Measurements from ENCODE around the gene INSYN2B. TPM values are rescaled to one million over a fixed set of nuclear protein-coding genes. Genes with fewer than 3 reads are reported as not detected.

The INSYN2B gene
- total and polyA plus RNA-seq, 2 donors (not counting 1 experiment from before 2014, with no cell fraction given) = not detected

DNA sequence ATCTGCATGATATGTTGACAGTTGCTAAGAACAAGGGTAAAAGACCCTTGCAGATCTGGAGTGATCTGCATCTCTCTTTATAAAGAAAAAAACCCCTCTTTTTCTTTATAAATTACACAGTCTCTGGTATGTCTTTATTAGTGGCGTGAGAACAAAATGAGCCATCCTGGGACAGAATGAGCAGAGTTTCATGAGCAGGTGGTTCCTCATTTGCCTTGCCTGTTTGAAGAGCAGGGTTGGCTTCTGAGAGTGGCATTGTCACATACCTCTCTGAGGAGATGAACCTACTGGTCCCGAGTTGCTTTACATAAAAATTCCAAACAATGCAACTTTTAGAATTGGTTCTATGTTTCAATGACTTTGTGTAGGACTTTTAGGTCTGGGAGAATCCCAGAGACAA lies 94.3 kb downstream of the INSYN2B start:
- Histone ChIP-seq H3K9ac (ENCODE audit: low read length) (no peak overlapping the region), H3K9me3 (ENCODE audit: control extremely low read depth in 1 of 3, control insufficient read depth in 2 of 3, insufficient read depth in 1 of 3, low read length in 2 of 3) (no peaks in the 10 kb centered on the region), H3K36me3 (replicated peaks in 1 of 2; ENCODE audit: control extremely low read depth in 1 of 2, control insufficient read depth in 1 of 2, extremely low read depth in 1 of 2, insufficient read depth in 2 of 2, low read length in 1 of 2) (peaks cover 3 to 28% of the 10 kb centered on the region in 2 experiments), H3K79me2 (ENCODE audit: control insufficient read depth, insufficient read depth, low read length) (peaks cover 37% of the 10 kb centered on the region), H3K4me1 (ENCODE audit: control insufficient read depth in 2 of 2, insufficient read depth in 2 of 2, low read length in 2 of 2) (no peaks in the 10 kb centered on the region), H4K20me1 (ENCODE audit: control insufficient read depth, insufficient read depth, low read length, poor library complexity, severe bottlenecking) (peaks cover 40% of the 10 kb centered on the region), H2AFZ (ENCODE audit: insufficient read depth, low read depth, low read length, poor library complexity, severe bottlenecking) (no peak overlapping the region), H3K4me2 (replicated peaks; ENCODE audit: low read depth, low read length, poor library complexity, severe bottlenecking) (no peak overlapping the region), H3K4me3 (ENCODE audit: control extremely low read depth in 1 of 5, extremely low read depth in 1 of 5, insufficient read depth in 1 of 5, low read depth in 2 of 5, low read length in 4 of 5) (no peak overlapping the region), H3K27me3 (replicated peaks in 1 of 4; ENCODE audit: control extremely low read depth in 1 of 4, control insufficient read depth in 3 of 4, insufficient read depth in 4 of 4, low read length in 3 of 4) (no peaks in the 10 kb centered on the region), H3K27ac (ENCODE audit: low read length in 2 of 2) (no peak overlapping the region)
- H3K27ac Mint-ChIP-seq = no peak overlapping the region
- peaks cover 8% of the 10 kb centered on the region for H3K4me1 Mint-ChIP-seq
- H3K4me3 Mint-ChIP-seq = no peak overlapping the region
- ATAC-seq (ENCODE audit: low read depth) (no peak), DNase-seq (no peak)
- intact Hi-C loops (cut with micrococcal nuclease) = no loop called here
- ChIA-PET POLR2A (no interaction called here), CTCF (no interaction called here)
- no peaks in the 10 kb centered on the region for H3K27me3 Mint-ChIP-seq
- WGBS (ENCODE audit: insufficient coverage) = no CpG with 5 or more reads among the region's 2 CpGs
- TF ChIP-seq EZH2 (IDR thresholded peaks at IDR 0.05; ENCODE audit: borderline replicate concordance, insufficient read depth, low read depth, low read length, poor library complexity, severe bottlenecking) (no peak), CTCF (IDR thresholded peaks at IDR 0.05) (no peak)
- no peaks in the 10 kb centered on the region for H3K9me3 Mint-ChIP-seq (ENCODE audit: insufficient read depth)

DNA sequence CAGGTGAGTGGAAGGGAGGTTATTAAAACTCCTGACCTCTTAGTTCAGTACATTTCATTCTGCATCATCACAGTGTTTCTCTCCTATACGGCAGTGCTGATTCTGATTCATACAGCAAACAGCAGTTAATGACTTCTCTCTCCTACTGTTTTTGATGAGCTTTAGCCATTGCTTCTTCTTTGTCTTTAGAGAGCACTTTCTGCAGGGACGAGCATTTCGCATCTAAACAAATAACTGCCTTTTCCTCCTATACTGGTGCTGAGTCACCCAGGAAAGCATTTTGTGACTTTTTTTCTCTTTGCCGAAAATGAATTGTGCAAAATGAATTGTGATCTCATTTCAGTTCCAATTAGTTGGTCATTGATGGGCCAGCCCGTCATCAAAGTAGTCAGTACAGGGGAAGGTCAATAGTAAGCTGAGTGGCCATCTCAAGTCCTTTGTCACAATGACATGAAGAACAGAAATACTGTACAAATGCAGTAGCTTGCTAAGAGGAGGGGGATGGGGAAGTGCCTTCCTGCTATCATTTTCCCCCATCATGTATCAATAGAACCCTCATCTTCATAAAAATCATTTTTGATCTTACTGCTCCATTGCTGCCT lies 98.5 kb downstream of the INSYN2B start:
- Mint-ChIP-seq H3K4me3 (no peak overlapping the region), H3K4me1 (peaks cover 26% of the 10 kb centered on the region), H3K27me3 (no peaks in the 10 kb centered on the region), H3K9me3 (ENCODE audit: insufficient read depth) (no peaks in the 10 kb centered on the region), H3K27ac (peak overlapping the region; percentile 17)
- Histone ChIP-seq H3K79me2 (ENCODE audit: control insufficient read depth, insufficient read depth, low read length) (peaks cover 38% of the 10 kb centered on the region), H2AFZ (ENCODE audit: insufficient read depth, low read depth, low read length, poor library complexity, severe bottlenecking) (no peak overlapping the region), H3K4me3 (ENCODE audit: control extremely low read depth in 1 of 5, extremely low read depth in 1 of 5, insufficient read depth in 1 of 5, low read depth in 2 of 5, low read length in 4 of 5) (no peak overlapping the region), H3K36me3 (replicated peaks in 1 of 2; ENCODE audit: control extremely low read depth in 1 of 2, control insufficient read depth in 1 of 2, extremely low read depth in 1 of 2, insufficient read depth in 2 of 2, low read length in 1 of 2) (peaks cover 5 to 31% of the 10 kb centered on the region in 2 experiments), H3K9ac (ENCODE audit: low read length) (no peak overlapping the region), H3K4me1 (ENCODE audit: control insufficient read depth in 2 of 2, insufficient read depth in 2 of 2, low read length in 2 of 2) (peaks cover 0 to 19% of the 10 kb centered on the region in 2 donors), H3K4me2 (replicated peaks; ENCODE audit: low read depth, low read length, poor library complexity, severe bottlenecking) (no peak overlapping the region), H3K27ac (ENCODE audit: low read length in 2 of 2) (no peak overlapping the region), H3K27me3 (replicated peaks in 1 of 4; ENCODE audit: control extremely low read depth in 1 of 4, control insufficient read depth in 3 of 4, insufficient read depth in 4 of 4, low read length in 3 of 4) (no peaks in the 10 kb centered on the region), H4K20me1 (ENCODE audit: control insufficient read depth, insufficient read depth, low read length, poor library complexity, severe bottlenecking) (peaks cover 14% of the 10 kb centered on the region), H3K9me3 (ENCODE audit: control extremely low read depth in 1 of 3, control insufficient read depth in 2 of 3, insufficient read depth in 1 of 3, low read length in 2 of 3) (no peaks in the 10 kb centered on the region)
- WGBS (ENCODE audit: insufficient coverage) = 100% methylated on average over 1 of the region's 5 CpGs
- POLR2A ChIA-PET = no interaction called here
- CTCF ChIA-PET = no interaction called here
- ATAC-seq (ENCODE audit: low read depth) (no peak), DNase-seq (no peak)
- intact Hi-C loops (cut with micrococcal nuclease) = no loop called here
- no peak for TF ChIP-seq CTCF (IDR thresholded peaks at IDR 0.05)
- TF ChIP-seq EZH2 (IDR thresholded peaks at IDR 0.05; ENCODE audit: borderline replicate concordance, insufficient read depth, low read depth, low read length, poor library complexity, severe bottlenecking) = no peak

Measured in B cell (primary cell).